ENCODE results near the gene KRT7.

The KRT7 gene

GRCh38 chr12:52199294-52199919, 33.6 kb upstream of the KRT7 start:
- no peak for DNase-seq (ENCODE audit: low spot score)

- peak; percentile 83 for DNase-seq (ENCODE audit: low spot score)
Measured at GRCh38 chr12:52200086-52200780, 32.8 kb upstream of the KRT7 start.

GRCh38 chr12:52200781-52201450, 32.1 kb upstream of the KRT7 start:
- no peak for DNase-seq (ENCODE audit: low spot score)

DNA sequence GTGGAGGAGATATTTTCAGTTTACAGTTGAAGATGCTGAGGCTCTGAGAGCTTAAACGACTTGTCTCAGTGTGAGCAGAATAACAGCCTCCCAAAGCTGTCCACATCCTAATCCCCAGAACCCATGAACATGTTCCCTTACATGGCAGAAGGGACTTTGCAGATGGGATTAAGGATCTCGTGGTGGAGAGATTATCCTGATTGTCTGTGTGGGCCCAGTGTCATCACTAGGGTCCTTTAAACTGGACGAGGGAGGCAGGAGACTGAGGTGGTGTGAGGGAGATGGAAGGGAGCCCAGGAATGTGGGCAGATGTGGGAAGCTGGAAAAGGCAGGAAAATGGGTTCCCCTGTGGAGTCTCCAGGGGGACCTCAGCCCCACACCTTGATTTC, 31.6 kb upstream of the KRT7 start:
- DNase-seq (ENCODE audit: low spot score), result no peak

DNA sequence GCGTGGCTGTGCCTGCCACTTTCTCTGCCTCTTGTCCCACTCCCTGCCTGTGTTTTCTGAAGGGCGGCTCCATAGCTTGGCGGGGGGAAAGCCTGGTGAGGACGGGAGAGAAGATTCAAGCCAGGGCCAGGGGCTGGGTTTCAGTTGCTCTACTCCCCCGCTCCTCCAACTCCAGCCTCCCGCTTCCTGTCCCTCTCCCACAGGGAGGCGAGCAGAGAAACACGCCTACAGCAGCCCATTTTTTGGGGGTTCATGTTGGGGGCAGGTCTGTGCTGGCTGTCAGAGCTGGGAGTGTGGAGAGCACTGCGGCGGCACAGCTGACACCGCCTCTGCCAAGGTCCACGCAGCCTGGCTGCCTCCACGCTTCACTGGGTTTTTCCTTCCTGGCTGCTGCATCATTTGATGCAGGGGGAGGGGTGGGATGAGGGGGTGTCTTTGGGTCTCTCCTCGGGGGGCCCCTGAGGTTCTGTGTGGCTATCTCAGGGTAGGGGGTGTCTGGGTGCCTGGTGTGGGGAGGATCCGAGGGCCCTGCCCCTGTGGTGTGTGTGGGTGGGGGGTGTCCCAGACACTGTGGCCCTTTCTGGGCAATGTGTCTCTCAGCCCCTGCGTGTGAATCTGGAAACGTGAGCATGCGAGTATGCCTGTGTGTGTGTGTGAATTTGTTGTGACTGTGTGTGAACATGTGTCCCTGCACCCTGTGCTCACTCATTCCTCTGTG, 30.5 kb upstream of the KRT7 start:
- peak; percentile 37 for DNase-seq (ENCODE audit: low spot score)

GRCh38 chr12:52203079-52203921, 29.7 kb upstream of the KRT7 start:
- peak; percentile 37 for DNase-seq (ENCODE audit: low spot score)

GRCh38 chr12:52204095-52204930, 28.7 kb upstream of the KRT7 start:
- DNase-seq (ENCODE audit: low spot score), result peak; percentile 3

DNA sequence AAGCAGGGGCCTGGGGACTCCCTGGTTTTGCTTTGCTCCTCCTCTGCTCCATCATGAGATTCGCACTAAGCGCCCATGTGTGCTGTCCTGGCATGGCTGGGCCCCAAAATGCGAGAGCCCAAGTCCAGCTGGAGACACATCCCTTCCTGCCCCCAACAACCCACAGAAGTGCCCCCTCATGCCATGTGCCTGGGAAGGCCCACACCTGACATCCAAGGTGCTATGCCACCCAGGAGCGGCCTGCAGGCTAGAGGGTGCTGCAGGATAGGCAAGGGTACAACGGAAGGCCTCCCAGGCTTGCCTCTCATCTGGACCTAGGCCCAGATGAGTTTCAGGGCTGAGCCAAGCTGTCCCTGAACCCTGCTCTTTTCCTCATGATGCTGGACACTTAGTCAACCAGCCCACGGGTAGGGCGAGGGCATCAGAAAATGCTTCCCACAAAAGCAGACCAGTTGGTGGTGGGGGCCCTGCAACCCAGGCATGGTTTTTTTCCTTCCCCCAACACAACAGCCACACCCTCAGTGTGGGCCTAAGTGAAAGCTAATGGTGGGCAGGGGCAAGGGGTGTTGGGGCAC, 28.0 kb upstream of the KRT7 start:
- DNase-seq (ENCODE audit: low spot score), result no peak

DNA sequence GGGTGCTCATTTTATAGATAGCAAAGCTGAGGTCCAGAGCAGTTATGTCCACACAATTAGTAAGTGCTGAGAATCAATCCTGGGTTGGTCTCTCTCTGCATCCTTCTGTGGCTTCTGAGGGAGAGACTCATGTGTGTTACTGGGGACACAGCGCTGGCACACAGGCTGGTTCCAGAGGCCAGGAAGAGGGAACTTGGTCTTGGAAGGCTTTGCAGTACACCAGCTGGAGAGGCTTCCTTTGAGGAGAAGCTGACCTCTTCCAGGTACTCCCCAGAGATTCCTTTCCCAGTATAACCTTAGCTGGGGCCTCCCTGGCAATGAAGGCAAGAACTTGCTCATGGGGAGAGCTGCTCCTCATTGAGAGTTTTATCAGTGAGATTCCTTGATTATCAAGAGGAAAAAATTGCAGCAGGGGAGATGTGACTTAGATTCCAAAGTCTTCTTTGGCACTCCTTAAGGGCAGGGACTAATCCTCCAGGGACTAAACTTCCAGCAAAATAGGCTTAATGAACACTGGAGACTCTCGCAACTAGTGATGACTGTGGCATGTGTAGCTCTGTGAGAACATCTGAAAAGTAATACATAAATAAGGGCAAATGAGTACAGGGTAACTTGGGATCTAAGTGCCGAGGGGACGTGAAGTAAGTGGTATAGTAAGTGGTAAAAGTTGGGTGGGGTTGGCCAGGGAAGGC, 27.3 kb upstream of the KRT7 start:
- DNase-seq (ENCODE audit: low spot score), result no peak

DNA sequence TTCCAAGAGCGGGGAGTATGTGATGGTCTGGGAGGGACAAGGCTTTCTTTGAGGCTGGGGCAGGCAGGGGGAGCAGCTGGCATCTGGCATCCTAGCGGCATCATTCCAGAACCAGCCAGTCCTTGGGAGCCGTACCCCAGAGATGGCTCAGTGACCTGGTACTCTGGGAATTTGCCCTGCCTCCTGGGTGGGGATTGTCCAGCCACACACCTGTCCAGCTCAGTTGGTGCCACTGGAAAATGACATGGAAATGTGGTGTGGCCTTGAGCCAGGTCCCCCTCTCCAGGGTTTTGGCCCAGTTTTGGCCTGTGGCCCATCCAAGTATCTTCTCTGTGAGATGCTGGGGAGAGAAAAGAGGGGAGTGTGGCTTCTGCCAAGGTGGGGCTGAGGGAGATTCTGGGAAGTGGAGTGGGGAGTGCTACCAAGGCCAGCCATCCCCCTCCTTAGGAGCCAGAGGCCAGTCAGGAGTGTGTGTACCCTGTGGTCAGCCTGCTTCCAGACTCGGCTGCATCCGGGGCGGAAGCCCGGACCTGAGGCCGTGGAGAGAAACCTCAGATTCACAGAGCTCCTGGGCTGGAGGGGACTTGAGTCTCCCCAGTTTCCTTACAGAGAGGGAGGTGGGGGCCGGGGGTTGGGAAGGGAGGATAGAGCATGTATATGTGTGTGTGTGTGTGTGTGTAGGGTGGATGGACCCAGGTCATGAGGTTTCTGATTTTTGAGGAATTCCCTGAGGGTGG, 26.6 kb upstream of the KRT7 start:
- no peak for DNase-seq (ENCODE audit: low spot score)

GRCh38 chr12:52207106-52207505, 25.9 kb upstream of the KRT7 start:
- no peak for DNase-seq (ENCODE audit: low spot score)

- peak; percentile 55 for DNase-seq (ENCODE audit: low spot score)
Measured at GRCh38 chr12:52207895-52208294, 25.1 kb upstream of the KRT7 start.

GRCh38 chr12:52208424-52209165, 24.4 kb upstream of the KRT7 start:
- DNase-seq (ENCODE audit: low spot score), result no peak

DNA sequence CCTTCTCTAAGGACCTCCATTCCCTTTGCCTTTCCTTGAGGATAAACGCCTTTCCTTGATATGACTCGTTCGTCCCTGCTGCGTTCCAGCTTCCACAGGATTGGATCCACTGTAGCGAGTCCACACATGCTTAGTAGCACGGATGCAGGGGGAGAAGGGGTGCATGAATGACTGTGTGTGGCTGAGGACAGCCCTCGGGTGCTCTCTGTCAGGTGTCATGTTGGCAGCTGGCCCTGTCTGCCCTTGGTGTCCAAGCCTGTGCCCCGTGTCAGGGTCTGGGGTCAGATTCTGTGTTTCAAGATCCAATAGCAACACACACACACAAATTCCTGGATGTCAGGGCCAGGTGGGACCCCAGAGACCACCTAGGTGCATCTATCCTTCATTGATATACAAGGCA, 23.7 kb upstream of the KRT7 start:
- no peak for DNase-seq (ENCODE audit: low spot score)

DNA sequence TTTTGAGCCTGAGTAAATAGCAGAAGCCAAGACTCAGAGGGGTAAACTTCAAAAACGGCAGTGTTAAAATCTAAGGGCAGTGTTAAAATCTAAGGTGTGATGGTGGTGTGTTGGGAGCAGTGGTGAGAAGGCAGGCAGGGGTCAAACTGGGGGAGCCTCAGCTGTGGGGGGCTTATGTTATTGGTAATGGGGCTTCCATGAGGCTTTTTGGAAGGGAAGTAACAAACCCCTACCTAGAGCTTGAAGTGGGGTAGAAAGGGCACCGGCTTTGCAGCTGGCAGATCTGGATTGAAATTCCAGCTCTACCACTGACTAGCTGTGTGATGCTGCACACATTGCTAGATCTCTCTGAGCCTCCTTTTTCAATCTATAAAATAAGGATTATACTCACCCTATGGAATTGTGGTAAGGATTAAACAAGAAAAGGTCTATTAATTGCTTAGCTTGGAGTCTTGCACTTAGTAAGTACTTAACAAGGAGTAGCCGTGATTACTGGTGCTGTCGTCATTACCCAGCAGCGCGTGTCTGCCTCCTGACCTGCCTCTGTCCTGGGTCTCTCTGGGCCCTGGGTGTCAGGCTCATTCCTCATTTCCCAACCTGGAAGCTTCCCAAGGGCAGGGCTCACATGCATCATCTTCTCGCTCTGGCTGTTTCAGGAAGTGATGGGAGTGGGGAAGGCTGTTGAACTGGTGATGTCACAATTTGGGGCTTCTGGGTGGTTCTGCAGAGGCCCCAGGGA, 22.7 kb upstream of the KRT7 start:
- no peak for DNase-seq (ENCODE audit: low spot score)

- DNase-seq (ENCODE audit: low spot score), result no peak
Measured at GRCh38 chr12:52210925-52211650, 22.0 kb upstream of the KRT7 start.

All from iPS-NIHi11 (cell line).